Fibroblast of lung (primary cell): Measurements from ENCODE around the gene WDR5B. TPM values are rescaled to one million over a fixed set of nuclear protein-coding genes. Genes with fewer than 3 reads are reported as not detected.

ENCODE experiments used
- DNase-seq, 2 donors: peaks; one replicate each; pipeline versions ENCODE4 v3.0.0 to v3.0.0-alpha.2; 2010; ENCODE audit warnings: low read depth in 2 of 2
- H2AFZ ChIP-seq: 2 replicates; pipeline ENCODE4 v1.5.1; 2012; ENCODE audit warnings: low read length, control low read depth, inconsistent platforms
- H3K27ac ChIP-seq: 2 replicates; pipeline ENCODE4 v1.5.1; 2011; ENCODE audit warnings: low read length, control low read depth; ENCODE audit not compliant: insufficient read depth
- H3K27me3 ChIP-seq: 2 replicates; pipeline ENCODE4 v1.5.1; 2011; ENCODE audit warnings: mild to moderate bottlenecking, low read length; ENCODE audit not compliant: control insufficient read depth, insufficient read depth
- H3K36me3 ChIP-seq: 2 replicates; pipeline ENCODE4 v1.5.1; 2011; ENCODE audit warnings: low read length; ENCODE audit not compliant: control insufficient read depth, insufficient read depth
- H3K4me1 ChIP-seq: 2 replicates; pipeline ENCODE4 v1.5.1; 2011; ENCODE audit warnings: low read length; ENCODE audit not compliant: control insufficient read depth, insufficient read depth; ENCODE audit errors: extremely low read depth
- H3K4me2 ChIP-seq: 2 replicates; pipeline ENCODE4 v1.5.1; 2011; ENCODE audit warnings: low read length, control low read depth; ENCODE audit not compliant: insufficient read depth; ENCODE audit errors: extremely low read depth
- H3K4me3 ChIP-seq, 4 experiments: fragments of 200-600 bp in 1 of 4; sonication (generic) in 1 of 4; replicated peaks in 1 of 4; 2 replicates each; pipeline ENCODE4 v1.5.1; 2011 to 2016; ENCODE audit warnings: low read length in 4 of 4, low read depth in 3 of 4, mild to moderate bottlenecking in 3 of 4, control low read depth in 2 of 4, inconsistent platforms in 1 of 4, mixed read lengths in 1 of 4; ENCODE audit not compliant: insufficient read depth in 1 of 4; ENCODE audit errors: control extremely low read depth in 1 of 4
- H3K79me2 ChIP-seq: 2 replicates; pipeline ENCODE4 v1.5.1; 2012; ENCODE audit warnings: mild to moderate bottlenecking, low read length, inconsistent platforms; ENCODE audit not compliant: control insufficient read depth, insufficient read depth
- H3K9ac ChIP-seq: 2 replicates; pipeline ENCODE4 v1.5.1; 2011; ENCODE audit warnings: mild to moderate bottlenecking, low read length, control low read depth; ENCODE audit not compliant: insufficient read depth
- H3K9me3 ChIP-seq: 2 replicates; pipeline ENCODE4 v1.5.1; 2012; ENCODE audit warnings: low read depth, low read length; ENCODE audit not compliant: control insufficient read depth, insufficient read depth
- H4K20me1 ChIP-seq: 2 replicates; pipeline ENCODE4 v1.5.1; 2011; ENCODE audit warnings: low read length; ENCODE audit not compliant: control insufficient read depth, insufficient read depth; ENCODE audit errors: extremely low read depth
- CTCF ChIP-seq, 2 donors: IDR thresholded peaks in 1 of 2; conservative IDR thresholded peaks in 1 of 2; 1 replicate in 1 of 2; 2 replicates in 1 of 2; pipeline ENCODE4 v1.5.1; 2011 to 2012; ENCODE audit warnings: low read length in 2 of 2, control low read depth in 1 of 2, inconsistent platforms in 1 of 2, low read depth in 1 of 2, mild to moderate bottlenecking in 1 of 2
- EZH2 ChIP-seq: IDR thresholded peaks from 2 replicates; pipeline ENCODE4 v1.5.1; 2012; ENCODE audit warnings: low read length, control low read depth, mild to moderate bottlenecking; ENCODE audit errors: missing control alignments
- polyA plus RNA-seq, 2 donors: library from polyadenylated mRNA; depleted of rRNA in 1 of 2; stranded (reverse) in 1 of 2; unstranded in 1 of 2; fragments of >200 nt; gene quantifications; 2 replicates each; pipeline ENCODE4 v1.2.1, GENCODE V29; 2011 to 2012; ENCODE audit warnings: missing spikeins in 1 of 2
- total RNA-seq: library from RNA; depleted of rRNA; stranded (reverse); fragments of >200 nt; gene quantifications from 2 replicates; pipeline ENCODE4 v1.2.1, GENCODE V29; 2014

The WDR5B gene
- total and polyA plus RNA-seq, 2 donors (not counting 1 experiment from before 2014, with no cell fraction given), result 6.6 to 7.2 TPM

- peak; percentile 60 to 71 for DNase-seq
- Histone ChIP-seq H2AFZ (no peak overlapping the region), H3K9ac (no peak overlapping the region)
These were observed 22.7 kb downstream of the WDR5B start for GRCh38 chr3:122392868-122393844.

GRCh38 chr3:122391681-122392446, 24.0 kb downstream of the WDR5B start:
- no peaks in the 10 kb centered on the region for H4K20me1 ChIP-seq
- TF ChIP-seq EZH2 (no peak), CTCF (conservative IDR thresholded peaks at IDR 0.05 in 1 of 2, IDR thresholded peaks at IDR 0.05 in 1 of 2; ENCODE audit: low read depth in 1 of 2, low read length in 2 of 2) (no peak)
- no peaks in the 10 kb centered on the region for H3K9me3 ChIP-seq
- no peak overlapping the region for H3K27ac ChIP-seq
- H3K4me1 ChIP-seq, result no peaks in the 10 kb centered on the region
- H3K79me2 ChIP-seq, result no peaks in the 10 kb centered on the region
- H3K4me2 ChIP-seq, result no peak overlapping the region
- no peaks in the 10 kb centered on the region for H3K27me3 ChIP-seq
- H3K36me3 ChIP-seq, result no peaks in the 10 kb centered on the region
- DNase-seq, result no peak
- H3K4me3 ChIP-seq, result no peak overlapping the region
- no peak overlapping the region for H2AFZ ChIP-seq
- no peak overlapping the region for H3K9ac ChIP-seq

More at GRCh38 chr3:122392868-122393844, 22.7 kb downstream of the WDR5B start:
- H3K4me3 ChIP-seq, result no peak overlapping the region
- H3K4me1 ChIP-seq, result no peaks in the 10 kb centered on the region
- H3K9me3 ChIP-seq, result no peaks in the 10 kb centered on the region
- no peaks in the 10 kb centered on the region for H3K36me3 ChIP-seq
- no peak for TF ChIP-seq EZH2
- TF ChIP-seq CTCF (conservative IDR thresholded peaks at IDR 0.05 in 1 of 2, IDR thresholded peaks at IDR 0.05 in 1 of 2; ENCODE audit: low read depth in 1 of 2, low read length in 2 of 2), result peak; percentile 68 to 71
- no peaks in the 10 kb centered on the region for H3K79me2 ChIP-seq
- H3K27me3 ChIP-seq, result no peaks in the 10 kb centered on the region
- H4K20me1 ChIP-seq, result no peaks in the 10 kb centered on the region
- no peak overlapping the region for H3K4me2 ChIP-seq
- no peak overlapping the region for H3K27ac ChIP-seq

- DNase-seq, result peak in 1 of 2 donors; percentile 19
- H4K20me1 ChIP-seq, result no peaks in the 10 kb centered on the region
- no peaks in the 10 kb centered on the region for H3K36me3 ChIP-seq
- H3K27me3 ChIP-seq, result no peaks in the 10 kb centered on the region
- no peaks in the 10 kb centered on the region for H3K79me2 ChIP-seq
- no peak overlapping the region for H3K9ac ChIP-seq
- no peak overlapping the region for H3K27ac ChIP-seq
- no peak overlapping the region for H2AFZ ChIP-seq
- no peak overlapping the region for H3K4me3 ChIP-seq
- no peaks in the 10 kb centered on the region for H3K4me1 ChIP-seq
- no peak overlapping the region for H3K4me2 ChIP-seq
- TF ChIP-seq CTCF (conservative IDR thresholded peaks at IDR 0.05 in 1 of 2, IDR thresholded peaks at IDR 0.05 in 1 of 2; ENCODE audit: low read depth in 1 of 2, low read length in 2 of 2) (no peak), EZH2 (no peak)
- H3K9me3 ChIP-seq, result no peaks in the 10 kb centered on the region
These were observed 25.2 kb downstream of the WDR5B start for GRCh38 chr3:122390665-122391064.
